Right lung (tissue), 10 donors: ENCODE measurements around the gene CT45A8. TPM values are rescaled to one million over a fixed set of nuclear protein-coding genes. Genes with fewer than 3 reads are reported as not detected.
"Not testable (repeated sequence)": the region's sequence is repeated elsewhere in the genome, so short reads cannot be mapped to it uniquely, and the experiment has no call there.

Experiments used
- DNase-seq, 2 donors: peaks; one replicate each; pipeline ENCODE4 v3.0.0-alpha.2; 2013
- long read RNA-seq, 8 donors: transcript quantifications; one replicate each; lab custom pipeline, GENCODE V29; 2026
- polyA plus RNA-seq, 5 donors: library from polyadenylated mRNA; unstranded; fragments of 120-200 nt; gene quantifications; one replicate each; pipeline versions ENCODE4 v1.2.1 to v1.2.3, GENCODE V29; 2013; ENCODE audit warnings: inconsistent platforms in 1 of 5, low replicate concordance in 1 of 5; ENCODE audit not compliant: insufficient read length in 5 of 5, insufficient read depth in 1 of 5

The CT45A8 gene, protein sequence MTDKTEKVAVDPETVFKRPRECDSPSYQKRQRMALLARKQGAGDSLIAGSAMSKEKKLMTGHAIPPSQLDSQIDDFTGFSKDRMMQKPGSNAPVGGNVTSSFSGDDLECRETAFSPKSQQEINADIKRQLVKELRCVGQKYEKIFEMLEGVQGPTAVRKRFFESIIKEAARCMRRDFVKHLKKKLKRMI
- not detected for polyA plus RNA-seq
- long read RNA-seq, donor 1: 0 reads
- long read RNA-seq, donor 2: 0 reads
- long read RNA-seq, donor 3: 0 reads
- long read RNA-seq, donor 4: 0 reads
- long read RNA-seq, donor 5: 0 reads
- long read RNA-seq, donor 6, partial matches to known transcripts: 0 of 3 reads
- long read RNA-seq, donor 6, other reads (novel, unspliced or antisense): 0 of 3 reads
- long read RNA-seq, donor 7: 0 reads
- long read RNA-seq, donor 8, partial matches to known transcripts: 0 of 1 reads
- long read RNA-seq, donor 8, other reads (novel, unspliced or antisense): 0 of 1 reads

DNA sequence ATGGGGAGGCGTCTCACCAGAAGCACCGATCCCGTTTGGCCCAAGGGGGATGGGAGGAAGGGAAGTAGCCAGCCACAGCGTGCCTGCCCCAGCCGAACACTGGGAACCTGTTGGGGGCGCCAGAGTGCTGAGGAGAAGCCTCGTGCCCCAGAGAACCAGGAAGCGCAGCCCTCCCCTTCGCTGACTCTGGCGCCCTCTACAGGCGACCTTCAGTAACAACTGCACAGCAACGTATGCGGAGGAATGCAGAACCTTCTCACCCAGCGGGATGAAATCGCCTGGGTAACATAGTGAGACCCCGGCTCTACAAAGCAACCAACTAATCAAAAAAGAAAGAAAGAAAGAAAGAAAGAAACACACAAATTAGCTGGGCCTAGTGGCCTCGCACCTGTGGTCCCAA is at the start of gene CT45A8:
Gene CT45A8 (minus strand): TSS at position 101 of the 400 bp plus-strand sequence. CDS start 3,755 bp downstream, outside the sequence.
- not testable (repeated sequence) for DNase-seq

DNA sequence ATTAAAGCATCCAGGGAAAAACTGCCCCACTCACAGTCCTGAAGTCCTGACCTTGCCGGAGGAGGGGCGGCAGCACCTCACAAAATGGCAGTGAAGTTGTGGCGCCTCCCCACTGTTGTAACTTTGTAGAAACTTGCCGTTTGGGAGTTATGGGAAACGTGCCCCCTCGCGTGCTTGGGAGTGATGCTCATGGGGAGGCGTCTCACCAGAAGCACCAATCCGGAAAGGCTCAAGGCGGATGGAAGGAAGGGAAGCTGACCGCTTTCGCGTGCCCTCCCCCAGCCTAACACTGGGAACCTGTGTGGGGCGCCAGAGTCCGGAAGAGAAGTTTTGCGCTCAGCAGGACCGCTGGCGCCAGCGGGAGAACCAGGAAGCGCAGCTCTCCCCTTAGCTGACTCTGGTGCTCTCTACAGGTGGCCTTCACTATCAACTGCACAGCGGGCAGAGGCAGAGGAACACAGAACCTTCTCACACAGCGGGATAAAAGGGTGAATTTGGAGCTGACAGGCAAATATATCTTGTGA is 39.0 kb upstream of the CT45A8 start, which contains the start of the genes CT45A10 and SAGE1:
Gene CT45A10 (minus strand): TSS at position 151 of the 524 bp plus-strand sequence. CDS start 8,100 bp downstream, outside the sequence.
Gene SAGE1 (plus strand): TSS at position 423 of the 524 bp plus-strand sequence. CDS start 2,527 bp downstream, outside the sequence.
- DNase-seq: no peak

DNA sequence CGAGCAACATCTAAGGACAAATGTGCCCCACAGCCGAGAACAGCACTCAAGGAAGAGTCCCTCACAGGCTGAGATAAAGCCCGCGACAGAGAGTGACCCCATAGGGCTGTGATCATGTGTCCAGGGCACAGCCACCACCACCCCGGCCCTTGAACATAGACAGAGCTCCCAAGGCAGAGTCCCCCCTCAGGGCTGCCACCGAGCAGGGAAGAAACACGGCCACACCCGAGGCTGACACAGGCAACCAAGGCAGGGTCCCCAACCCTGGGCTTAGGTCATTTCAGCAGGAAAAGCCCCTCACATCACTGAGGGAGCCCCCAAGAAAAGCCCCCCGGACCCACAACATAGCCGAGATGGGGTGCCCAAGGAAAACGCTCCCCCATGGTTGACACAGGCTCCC is 38.4 kb upstream of the CT45A8 start:
- DNase-seq: no peak

DNA sequence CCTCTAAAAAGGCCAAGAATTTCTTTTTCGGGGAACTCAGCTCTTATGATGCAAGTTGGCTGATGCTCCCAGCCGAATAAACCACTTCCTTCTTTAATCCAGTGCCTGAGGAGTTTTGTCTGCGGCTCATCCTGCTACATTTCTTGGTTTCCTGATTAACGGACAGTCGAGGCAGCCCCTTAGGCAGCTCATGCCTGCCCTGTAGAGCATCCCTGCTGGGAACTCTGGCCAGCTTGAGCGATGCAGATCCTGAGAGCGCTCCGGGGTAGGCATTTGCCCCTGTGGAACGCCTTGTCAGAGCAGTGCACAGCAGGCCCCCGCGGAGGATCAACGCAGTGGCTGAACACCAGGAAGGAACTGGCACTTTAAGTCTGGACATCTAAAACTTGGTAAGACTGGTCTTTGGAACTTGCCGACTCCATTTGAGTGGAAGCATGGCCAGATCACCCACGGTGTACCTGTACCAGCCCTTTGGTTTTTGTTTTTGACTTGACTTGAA is 35.8 kb upstream of the CT45A8 start:
- no peak for DNase-seq

DNA sequence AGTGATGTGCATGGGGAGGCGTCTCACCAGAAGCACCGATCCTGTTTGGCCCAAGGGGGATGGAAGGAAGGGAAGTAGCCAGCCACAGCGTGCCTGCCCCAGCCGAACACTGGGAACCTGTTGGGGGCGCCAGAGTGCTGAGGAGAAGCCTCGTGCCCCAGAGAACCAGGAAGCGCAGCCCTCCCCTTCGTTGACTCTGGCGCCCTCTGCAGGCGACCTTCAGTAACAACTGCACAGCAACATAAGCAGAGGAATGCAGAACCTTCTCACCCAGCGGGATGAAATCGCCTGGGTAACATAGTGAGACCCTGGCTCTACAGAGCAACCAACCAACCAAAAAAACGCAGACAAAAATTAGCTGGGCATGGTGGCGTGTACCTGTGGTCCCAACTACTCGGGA is 34.6 kb upstream of the CT45A8 start:
- not testable (repeated sequence) for DNase-seq

DNA sequence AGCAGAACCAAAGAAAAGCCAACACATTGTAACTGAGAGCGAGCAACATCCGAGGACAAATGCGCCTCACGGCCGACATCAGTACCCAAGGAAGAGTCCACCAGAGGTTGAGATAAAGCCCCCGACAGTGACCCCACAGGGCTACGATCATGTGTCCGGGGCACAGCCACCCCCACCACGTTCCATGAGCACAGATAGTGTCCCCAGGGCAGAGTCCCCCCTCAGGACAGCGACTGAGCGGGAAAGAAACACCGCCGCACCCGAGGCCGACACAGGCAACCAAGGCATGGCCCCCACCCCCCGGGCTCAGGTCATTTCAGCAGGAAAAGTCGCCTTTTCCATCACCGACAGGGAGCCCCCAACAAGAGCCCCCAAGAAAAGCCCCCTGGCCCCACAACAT is 33.9 kb upstream of the CT45A8 start:
- DNase-seq: not testable (repeated sequence)

DNA sequence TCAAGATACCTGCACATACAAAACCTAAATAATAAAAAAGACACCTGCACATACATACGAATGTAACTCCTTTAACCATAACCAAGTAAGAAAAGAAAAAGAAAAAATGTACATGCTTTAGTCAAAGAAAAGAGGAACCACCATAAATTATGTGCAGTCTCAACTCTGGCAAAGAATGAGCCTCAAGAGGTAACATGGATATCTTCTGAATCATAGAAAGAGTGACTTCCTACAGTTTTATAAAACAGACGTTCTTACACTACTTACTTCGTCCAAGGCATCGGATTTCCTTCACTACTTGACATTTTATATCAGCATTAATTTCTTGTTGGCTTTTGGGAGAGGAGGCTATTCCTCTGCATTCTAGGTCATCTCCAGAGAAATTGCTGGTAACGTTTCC is 28.4 kb upstream of the CT45A8 start:
- not testable (repeated sequence) for DNase-seq

DNA sequence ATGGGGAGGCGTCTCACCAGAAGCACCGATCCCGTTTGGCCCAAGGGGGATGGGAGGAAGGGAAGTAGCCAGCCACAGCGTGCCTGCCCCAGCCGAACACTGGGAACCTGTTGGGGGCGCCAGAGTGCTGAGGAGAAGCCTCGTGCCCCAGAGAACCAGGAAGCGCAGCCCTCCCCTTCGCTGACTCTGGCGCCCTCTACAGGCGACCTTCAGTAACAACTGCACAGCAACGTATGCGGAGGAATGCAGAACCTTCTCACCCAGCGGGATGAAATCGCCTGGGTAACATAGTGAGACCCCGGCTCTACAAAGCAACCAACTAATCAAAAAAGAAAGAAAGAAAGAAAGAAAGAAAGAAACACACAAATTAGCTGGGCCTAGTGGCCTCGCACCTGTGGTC is 17.4 kb upstream of the CT45A8 start, which contains the start of gene CT45A9:
Gene CT45A9 (minus strand): TSS at position 101 of the 400 bp plus-strand sequence. CDS start 3,751 bp downstream, outside the sequence.
- DNase-seq: not testable (repeated sequence)

DNA sequence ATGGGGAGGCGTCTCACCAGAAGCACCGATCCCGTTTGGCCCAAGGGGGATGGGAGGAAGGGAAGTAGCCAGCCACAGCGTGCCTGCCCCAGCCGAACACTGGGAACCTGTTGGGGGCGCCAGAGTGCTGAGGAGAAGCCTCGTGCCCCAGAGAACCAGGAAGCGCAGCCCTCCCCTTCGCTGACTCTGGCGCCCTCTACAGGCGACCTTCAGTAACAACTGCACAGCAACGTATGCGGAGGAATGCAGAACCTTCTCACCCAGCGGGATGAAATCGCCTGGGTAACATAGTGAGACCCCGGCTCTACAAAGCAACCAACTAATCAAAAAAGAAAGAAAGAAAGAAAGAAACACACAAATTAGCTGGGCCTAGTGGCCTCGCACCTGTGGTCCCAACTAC is 17.2 kb downstream of the CT45A8 start, which contains the start of gene CT45A7:
Gene CT45A7 (minus strand): TSS at position 101 of the 400 bp plus-strand sequence. CDS start 3,747 bp downstream, outside the sequence.
- DNase-seq: not testable (repeated sequence)

DNA sequence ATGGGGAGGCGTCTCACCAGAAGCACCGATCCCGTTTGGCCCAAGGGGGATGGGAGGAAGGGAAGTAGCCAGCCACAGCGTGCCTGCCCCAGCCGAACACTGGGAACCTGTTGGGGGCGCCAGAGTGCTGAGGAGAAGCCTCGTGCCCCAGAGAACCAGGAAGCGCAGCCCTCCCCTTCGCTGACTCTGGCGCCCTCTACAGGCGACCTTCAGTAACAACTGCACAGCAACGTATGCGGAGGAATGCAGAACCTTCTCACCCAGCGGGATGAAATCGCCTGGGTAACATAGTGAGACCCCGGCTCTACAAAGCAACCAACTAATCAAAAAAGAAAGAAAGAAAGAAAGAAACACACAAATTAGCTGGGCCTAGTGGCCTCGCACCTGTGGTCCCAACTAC is 34.4 kb downstream of the CT45A8 start, which contains the start of gene CT45A2:
Gene CT45A2 (minus strand): TSS at position 101 of the 400 bp plus-strand sequence. CDS start 3,747 bp downstream, outside the sequence.
- DNase-seq: not testable (repeated sequence)

DNA sequence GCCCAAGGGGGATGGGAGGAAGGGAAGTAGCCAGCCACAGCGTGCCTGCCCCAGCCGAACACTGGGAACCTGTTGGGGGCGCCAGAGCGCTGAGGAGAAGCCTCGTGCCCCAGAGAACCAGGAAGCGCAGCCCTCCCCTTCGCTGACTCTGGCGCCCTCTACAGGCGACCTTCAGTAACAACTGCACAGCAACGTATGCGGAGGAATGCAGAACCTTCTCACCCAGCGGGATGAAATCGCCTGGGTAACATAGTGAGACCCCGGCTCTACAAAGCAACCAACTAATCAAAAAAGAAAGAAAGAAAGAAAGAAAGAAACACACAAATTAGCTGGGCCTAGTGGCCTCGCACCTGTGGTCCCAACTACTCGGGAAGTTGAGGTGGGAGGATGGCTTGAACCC is 51.7 kb downstream of the CT45A8 start, which contains the start of gene CT45A6:
Gene CT45A6 (minus strand): TSS at position 101 of the 400 bp plus-strand sequence. CDS start 3,794 bp downstream, outside the sequence.
- DNase-seq: not testable (repeated sequence)

Other genes with a start within 250 kb of the CT45A8 start
- gene CT45A1, start 140.9 kb downstream of the CT45A8 start, polyA plus RNA-seq: 10 to 100 TPM in 2 of 5 donors, 1 to 10 TPM in 3; 6.7 to 16.9 (median 7.7) TPM
- gene CT45A3, start 86.3 kb downstream of the CT45A8 start, polyA plus RNA-seq: 10 to 100 TPM in 3 of 5 donors, not detected in 2; 16.7 to 25.1 (median 17.0) TPM
- gene CT45A5, start 69.0 kb downstream of the CT45A8 start, polyA plus RNA-seq: 10 to 100 TPM; 35.8 to 48.3 (median 44.7) TPM
- 1 to 10 TPM in 1 of 5 donors, not detected in 4; 5.0 TPM for gene CT45A6, start 51.8 kb downstream of the CT45A8 start, polyA plus RNA-seq
- gene CT45A2, start 34.5 kb downstream of the CT45A8 start, polyA plus RNA-seq: 10 to 100 TPM in 2 of 5 donors, 1 to 10 TPM in 1, under 1 TPM in 1, not detected in 1; 0.45 to 17.7 (median 6.8) TPM
- not detected for gene CT45A7, start 17.3 kb downstream of the CT45A8 start, polyA plus RNA-seq
- gene CT45A9, start 17.3 kb upstream of the CT45A8 start, polyA plus RNA-seq: not detected
- 10 to 100 TPM in 3 of 5 donors, 1 to 10 TPM in 2; 4.4 to 18.8 (median 14.2) TPM for gene CT45A10, start 38.9 kb upstream of the CT45A8 start, polyA plus RNA-seq
- gene SAGE1, start 39.2 kb upstream of the CT45A8 start, polyA plus RNA-seq: under 1 TPM in 2 of 5 donors, not detected in 3; 0.04 TPM
- gene MMGT1, start 119.5 kb upstream of the CT45A8 start, polyA plus RNA-seq: 10 to 100 TPM; 25.2 to 30.8 (median 28.4) TPM
- gene SLC9A6, start 130.9 kb upstream of the CT45A8 start, polyA plus RNA-seq: 10 to 100 TPM; 16.9 to 25.1 (median 22.3) TPM